KMS-11 (cell line): ENCODE results near the gene NEURL1.

Experiments used
- H2AFZ ChIP-seq: fragments of 200-600 bp; sonication (generic); 2 replicates; pipeline ENCODE4 v1.6.1; 2016; ENCODE audit warnings: antibody characterized with exemption, mixed run types, low read depth
- H3K27ac ChIP-seq: fragments of 200-600 bp; sonication (generic); 2 replicates; pipeline ENCODE4 v1.6.1; 2016; ENCODE audit warnings: mild to moderate bottlenecking, mixed run types
- H3K27me3 ChIP-seq: fragments of 200-600 bp; sonication (generic); 2 replicates; pipeline ENCODE4 v1.6.1; 2017; ENCODE audit warnings: mild to moderate bottlenecking, low read depth, mixed run types, moderate library complexity; ENCODE audit not compliant: insufficient read depth
- H3K36me3 ChIP-seq: fragments of 200-600 bp; sonication (generic); 2 replicates; pipeline ENCODE4 v1.6.1; 2017; ENCODE audit warnings: mild to moderate bottlenecking, mixed run types; ENCODE audit not compliant: insufficient read depth
- H3K4me1 ChIP-seq: fragments of 200-600 bp; sonication (generic); 2 replicates; pipeline ENCODE4 v1.6.1; 2016; ENCODE audit warnings: mild to moderate bottlenecking, low read depth, mixed run types; ENCODE audit not compliant: poor library complexity, severe bottlenecking
- H3K4me2 ChIP-seq: fragments of 200-600 bp; sonication (generic); 2 replicates; pipeline ENCODE4 v1.7.0; 2016; ENCODE audit warnings: mild to moderate bottlenecking, mixed run types
- H3K4me3 ChIP-seq: fragments of 200-600 bp; sonication (generic); IDR thresholded peaks from 2 replicates; pipeline ENCODE4 v1.6.1; 2017; ENCODE audit warnings: low read depth, low read length, mixed read lengths; ENCODE audit not compliant: insufficient read depth
- H3K79me2 ChIP-seq: fragments of 200-600 bp; sonication (generic); 2 replicates; pipeline ENCODE4 v1.6.1; 2016; ENCODE audit warnings: low read depth, mixed run types; ENCODE audit not compliant: insufficient read depth
- H3K9ac ChIP-seq: fragments of 200-600 bp; sonication (generic); 2 replicates; pipeline ENCODE4 v1.6.1; 2016; ENCODE audit warnings: mild to moderate bottlenecking, mixed run types
- H4K20me1 ChIP-seq: fragments of 200-600 bp; sonication (generic); 2 replicates; pipeline ENCODE4 v1.6.1; 2016; ENCODE audit warnings: mild to moderate bottlenecking, mixed run types; ENCODE audit not compliant: insufficient read depth
- CTCF ChIP-seq: fragments of 200-600 bp; sonication (generic); conservative IDR thresholded peaks from 2 replicates; pipeline ENCODE4 v1.6.1; 2017; ENCODE audit warnings: low read depth, mild to moderate bottlenecking, antibody characterized with exemption, low read length, moderate library complexity, mixed read lengths

Gene NEURL1

GRCh38 chr10:103618575-103619423 lies 125.3 kb downstream of the NEURL1 start:
- Histone ChIP-seq H3K27me3 (no peaks in the 10 kb centered on the region), H4K20me1 (no peaks in the 10 kb centered on the region), H3K79me2 (no peaks in the 10 kb centered on the region), H3K9ac (no peak overlapping the region), H3K4me1 (no peaks in the 10 kb centered on the region), H3K27ac (no peak overlapping the region), H2AFZ (no peak overlapping the region), H3K4me3 (no peak overlapping the region), H3K4me2 (no peak overlapping the region), H3K36me3 (no peaks in the 10 kb centered on the region)
- TF ChIP-seq CTCF, result no peak

- Histone ChIP-seq H3K4me1 (no peaks in the 10 kb centered on the region), H3K4me3 (no peak overlapping the region), H2AFZ (no peak overlapping the region), H3K27ac (no peak overlapping the region), H3K36me3 (no peaks in the 10 kb centered on the region), H4K20me1 (no peaks in the 10 kb centered on the region), H3K79me2 (no peaks in the 10 kb centered on the region), H3K9ac (no peak overlapping the region), H3K27me3 (no peaks in the 10 kb centered on the region), H3K4me2 (no peak overlapping the region)
- TF ChIP-seq CTCF, result no peak
These were observed 126.2 kb downstream of the NEURL1 start for GRCh38 chr10:103619424-103620351.

- H3K4me3 ChIP-seq, result no peak overlapping the region
- no peaks in the 10 kb centered on the region for H3K36me3 ChIP-seq
- no peaks in the 10 kb centered on the region for H3K27me3 ChIP-seq
- H3K4me1 ChIP-seq, result no peaks in the 10 kb centered on the region
- H3K79me2 ChIP-seq, result no peaks in the 10 kb centered on the region
- H3K4me2 ChIP-seq, result no peak overlapping the region
- no peak for TF ChIP-seq CTCF
- H4K20me1 ChIP-seq, result no peaks in the 10 kb centered on the region
- no peak overlapping the region for H3K9ac ChIP-seq
- H2AFZ ChIP-seq, result no peak overlapping the region
- no peak overlapping the region for H3K27ac ChIP-seq
These were observed 126.8 kb downstream of the NEURL1 start for GRCh38 chr10:103620352-103620740.

GRCh38 chr10:103620891-103621782 lies 127.6 kb downstream of the NEURL1 start:
- Histone ChIP-seq H2AFZ (no peak overlapping the region), H3K9ac (no peak overlapping the region), H3K4me1 (no peaks in the 10 kb centered on the region), H3K27me3 (no peaks in the 10 kb centered on the region), H3K27ac (no peak overlapping the region), H4K20me1 (no peaks in the 10 kb centered on the region), H3K4me3 (no peak overlapping the region), H3K4me2 (no peak overlapping the region), H3K79me2 (no peaks in the 10 kb centered on the region), H3K36me3 (no peaks in the 10 kb centered on the region)
- TF ChIP-seq CTCF, result no peak
